WTC11 (cell line): ENCODE data around the gene MACROD2.

Experiments
- CTCF ChIP-seq: fragments of 200-600 bp; IDR thresholded peaks from 2 replicates; pipeline ENCODE4 v1.8.0; 2022; ENCODE audit warnings: antibody characterized with exemption
- USF2 ChIP-seq: sonication (generic); formaldehyde crosslinking; IDR thresholded peaks from 2 replicates; pipeline ENCODE4 v1.8.1; 2023; ENCODE audit warnings: mild to moderate bottlenecking, missing genetic modification reagents, moderate library complexity
- TF ChIP-seq, protein P1 (sequence below): sonication (generic); formaldehyde crosslinking; IDR thresholded peaks from 2 replicates; pipeline ENCODE4 v1.8.0; 2022; ENCODE audit warnings: missing genetic modification reagents

- TF ChIP-seq, protein P1, sequence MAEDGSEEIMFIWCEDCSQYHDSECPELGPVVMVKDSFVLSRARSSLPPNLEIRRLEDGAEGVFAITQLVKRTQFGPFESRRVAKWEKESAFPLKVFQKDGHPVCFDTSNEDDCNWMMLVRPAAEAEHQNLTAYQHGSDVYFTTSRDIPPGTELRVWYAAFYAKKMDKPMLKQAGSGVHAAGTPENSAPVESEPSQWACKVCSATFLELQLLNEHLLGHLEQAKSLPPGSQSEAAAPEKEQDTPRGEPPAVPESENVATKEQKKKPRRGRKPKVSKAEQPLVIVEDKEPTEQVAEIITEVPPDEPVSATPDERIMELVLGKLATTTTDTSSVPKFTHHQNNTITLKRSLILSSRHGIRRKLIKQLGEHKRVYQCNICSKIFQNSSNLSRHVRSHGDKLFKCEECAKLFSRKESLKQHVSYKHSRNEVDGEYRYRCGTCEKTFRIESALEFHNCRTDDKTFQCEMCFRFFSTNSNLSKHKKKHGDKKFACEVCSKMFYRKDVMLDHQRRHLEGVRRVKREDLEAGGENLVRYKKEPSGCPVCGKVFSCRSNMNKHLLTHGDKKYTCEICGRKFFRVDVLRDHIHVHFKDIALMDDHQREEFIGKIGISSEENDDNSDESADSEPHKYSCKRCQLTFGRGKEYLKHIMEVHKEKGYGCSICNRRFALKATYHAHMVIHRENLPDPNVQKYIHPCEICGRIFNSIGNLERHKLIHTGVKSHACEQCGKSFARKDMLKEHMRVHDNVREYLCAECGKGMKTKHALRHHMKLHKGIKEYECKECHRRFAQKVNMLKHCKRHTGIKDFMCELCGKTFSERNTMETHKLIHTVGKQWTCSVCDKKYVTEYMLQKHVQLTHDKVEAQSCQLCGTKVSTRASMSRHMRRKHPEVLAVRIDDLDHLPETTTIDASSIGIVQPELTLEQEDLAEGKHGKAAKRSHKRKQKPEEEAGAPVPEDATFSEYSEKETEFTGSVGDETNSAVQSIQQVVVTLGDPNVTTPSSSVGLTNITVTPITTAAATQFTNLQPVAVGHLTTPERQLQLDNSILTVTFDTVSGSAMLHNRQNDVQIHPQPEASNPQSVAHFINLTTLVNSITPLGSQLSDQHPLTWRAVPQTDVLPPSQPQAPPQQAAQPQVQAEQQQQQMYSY (CRISPR knock-in tag) = no peak
- TF ChIP-seq USF2 (CRISPR knock-in tag) (no peak), CTCF (no peak)
Measured at GRCh38 chr20:14522595-14522994, 527.3 kb downstream of the MACROD2 start.
